HEK293T (cell line): ENCODE results near the gene CADPS.

Experiments
- CTCF ChIA-PET: fragments of 350-600 bp; formaldehyde crosslinking; extraction: SDS; loops from one replicate; lab custom pipeline; 2021; ENCODE audit warnings: antibody characterized with exemption, inconsistent platforms; lab: Yijun Ruan, JAX
- POLR2A ChIA-PET: fragments of 350-600 bp; formaldehyde crosslinking; extraction: SDS; loops from one replicate; lab custom pipeline; 2020; ENCODE audit warnings: antibody characterized with exemption, inconsistent platforms; lab: Yijun Ruan, JAX
- DNase-seq: peaks from one replicate; pipeline ENCODE4 v3.0.0; 2012; ENCODE audit warnings: mixed read lengths; ENCODE audit errors: extremely low spot score
- ARNT ChIP-seq: fragments of 450-650 bp; IDR thresholded peaks from 2 replicates; pipeline ENCODE4 v1.6.1; 2017; ENCODE audit warnings: mild to moderate bottlenecking
- BHLHE40 ChIP-seq: fragments of 450-650 bp; IDR thresholded peaks from 2 replicates; pipeline ENCODE4 v1.6.1; 2016; ENCODE audit warnings: mild to moderate bottlenecking, moderate library complexity, borderline replicate concordance
- CTBP1 ChIP-seq: fragments of 450-650 bp; IDR thresholded peaks from 2 replicates; pipeline ENCODE4 v1.6.1; 2016; ENCODE audit warnings: borderline replicate concordance
- ELF4 ChIP-seq: fragments of 450-650 bp; IDR thresholded peaks from 2 replicates; pipeline ENCODE4 v1.6.1; 2017; ENCODE audit warnings: antibody characterized with exemption
- FOXA1 ChIP-seq: fragments of 450-650 bp; IDR thresholded peaks from 2 replicates; pipeline ENCODE4 v1.6.1; 2016; ENCODE audit warnings: mild to moderate bottlenecking
- FOXK2 ChIP-seq: fragments of 450-650 bp; IDR thresholded peaks from 2 replicates; pipeline ENCODE4 v1.6.1; 2016; ENCODE audit warnings: mild to moderate bottlenecking
- FOXM1 ChIP-seq: fragments of 450-650 bp; IDR thresholded peaks from 2 replicates; pipeline ENCODE4 v1.6.1; 2017; ENCODE audit warnings: mild to moderate bottlenecking, borderline replicate concordance
- HDGF ChIP-seq: fragments of 450-650 bp; IDR thresholded peaks from 2 replicates; pipeline ENCODE4 v1.6.1; 2017; ENCODE audit warnings: antibody characterized with exemption, borderline replicate concordance
- L3MBTL2 ChIP-seq: fragments of 450-650 bp; conservative IDR thresholded peaks from 2 replicates; pipeline ENCODE4 v1.6.1; 2016; ENCODE audit warnings: mild to moderate bottlenecking
- LEF1 ChIP-seq: fragments of 450-650 bp; IDR thresholded peaks from 2 replicates; pipeline ENCODE4 v1.6.1; 2017; ENCODE audit warnings: mild to moderate bottlenecking, borderline replicate concordance
- NFRKB ChIP-seq: fragments of 450-650 bp; IDR thresholded peaks from 2 replicates; pipeline ENCODE4 v1.6.1; 2016; ENCODE audit warnings: mild to moderate bottlenecking, moderate library complexity
- SP1 ChIP-seq: fragments of 450-650 bp; IDR thresholded peaks from 2 replicates; pipeline ENCODE4 v1.6.1; 2017
- SUZ12 ChIP-seq: fragments of 450-650 bp; IDR thresholded peaks from 2 replicates; pipeline ENCODE4 v1.6.1; 2016; ENCODE audit warnings: mild to moderate bottlenecking
- TARDBP ChIP-seq: fragments of 450-650 bp; IDR thresholded peaks from 2 replicates; pipeline ENCODE4 v1.6.1; 2016
- ZNF384 ChIP-seq: fragments of 450-650 bp; IDR thresholded peaks from 2 replicates; pipeline ENCODE4 v1.6.1; 2016
- TF ChIP-seq, protein P1 (sequence below): fragments of 450-650 bp; IDR thresholded peaks from 2 replicates; pipeline ENCODE4 v1.6.1; 2016

Gene CADPS

DNA sequence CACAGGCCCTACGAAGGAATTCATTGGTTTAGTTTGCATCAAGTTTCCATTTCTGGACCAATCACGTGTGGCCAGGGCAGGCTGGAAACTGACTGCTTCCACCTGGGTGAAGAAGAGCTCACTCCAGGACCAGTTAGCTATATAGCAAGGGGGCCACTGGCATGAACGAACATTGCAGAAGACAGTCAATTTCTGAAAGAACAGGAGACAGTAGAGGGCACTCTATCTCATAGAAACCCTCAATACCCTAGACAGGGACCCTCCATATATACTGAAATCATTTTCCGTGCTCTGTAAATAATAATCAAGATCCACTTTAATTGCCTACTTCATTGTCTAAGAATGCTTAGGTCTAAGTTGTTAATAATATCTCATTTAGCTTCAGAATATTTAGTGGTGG lies 215.6 kb downstream of the CADPS start:
- no peak for DNase-seq
- POLR2A ChIA-PET: no interaction called here
- TF ChIP-seq FOXK2: no peak
- TF ChIP-seq NFRKB: no peak
- TF ChIP-seq FOXA1: no peak
- TF ChIP-seq, protein P1, sequence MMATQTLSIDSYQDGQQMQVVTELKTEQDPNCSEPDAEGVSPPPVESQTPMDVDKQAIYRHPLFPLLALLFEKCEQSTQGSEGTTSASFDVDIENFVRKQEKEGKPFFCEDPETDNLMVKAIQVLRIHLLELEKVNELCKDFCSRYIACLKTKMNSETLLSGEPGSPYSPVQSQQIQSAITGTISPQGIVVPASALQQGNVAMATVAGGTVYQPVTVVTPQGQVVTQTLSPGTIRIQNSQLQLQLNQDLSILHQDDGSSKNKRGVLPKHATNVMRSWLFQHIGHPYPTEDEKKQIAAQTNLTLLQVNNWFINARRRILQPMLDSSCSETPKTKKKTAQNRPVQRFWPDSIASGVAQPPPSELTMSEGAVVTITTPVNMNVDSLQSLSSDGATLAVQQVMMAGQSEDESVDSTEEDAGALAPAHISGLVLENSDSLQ: no peak
- TF ChIP-seq ZNF384: no peak
- no peak for TF ChIP-seq FOXM1
- no peak for TF ChIP-seq HDGF
- TF ChIP-seq SUZ12: no peak
- no peak for TF ChIP-seq BHLHE40
- no peak for TF ChIP-seq ARNT
- no peak for TF ChIP-seq TARDBP
- no peak for TF ChIP-seq SP1
- TF ChIP-seq L3MBTL2: no peak
- TF ChIP-seq ELF4: no peak
- CTCF ChIA-PET: interaction anchor here (0.6 to 0.9 kb wide), 4 partner anchors 34 to 143 kb away, joined by 3 to 6 read pairs (median 4); no protein-coding TSS in a partner anchor

DNA sequence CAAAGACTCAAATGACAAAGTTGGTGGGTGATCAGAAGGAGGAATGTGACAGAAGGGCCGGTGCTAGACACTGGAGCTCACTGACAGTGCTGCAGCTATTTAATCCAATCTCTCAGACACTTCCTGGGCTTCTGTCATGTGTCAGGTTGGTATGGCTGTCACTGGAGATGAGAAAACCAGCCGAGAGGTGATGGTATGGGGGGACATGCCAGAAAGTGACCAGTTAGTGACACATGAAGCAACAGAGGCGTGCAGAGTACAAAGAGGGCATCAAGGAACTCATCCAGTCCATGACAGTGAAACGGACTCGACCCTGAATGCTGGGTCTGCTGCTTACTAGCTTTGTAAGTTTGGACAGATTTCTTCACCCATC lies 219.5 kb downstream of the CADPS start:
- DNase-seq: no peak
- no peak for TF ChIP-seq FOXM1
- no peak for TF ChIP-seq L3MBTL2
- no peak for TF ChIP-seq FOXK2
- no peak for TF ChIP-seq TARDBP
- no peak for TF ChIP-seq CTBP1
- no peak for TF ChIP-seq LEF1
- no peak for TF ChIP-seq HDGF
- no peak for TF ChIP-seq BHLHE40
- TF ChIP-seq ARNT: no peak
- no peak for TF ChIP-seq NFRKB
- TF ChIP-seq SP1: no peak
- CTCF ChIA-PET: no interaction called here
- POLR2A ChIA-PET: no interaction called here

GRCh38 chr3:62655056-62655690 lies 220.0 kb downstream of the CADPS start:
- ChIA-PET CTCF (no interaction called here), POLR2A (no interaction called here)
- no peak for DNase-seq
- no peak for TF ChIP-seq ELF4
- no peak for TF ChIP-seq TARDBP
- no peak for TF ChIP-seq NFRKB
- no peak for TF ChIP-seq BHLHE40
- TF ChIP-seq FOXM1: no peak
- no peak for TF ChIP-seq SP1

DNA sequence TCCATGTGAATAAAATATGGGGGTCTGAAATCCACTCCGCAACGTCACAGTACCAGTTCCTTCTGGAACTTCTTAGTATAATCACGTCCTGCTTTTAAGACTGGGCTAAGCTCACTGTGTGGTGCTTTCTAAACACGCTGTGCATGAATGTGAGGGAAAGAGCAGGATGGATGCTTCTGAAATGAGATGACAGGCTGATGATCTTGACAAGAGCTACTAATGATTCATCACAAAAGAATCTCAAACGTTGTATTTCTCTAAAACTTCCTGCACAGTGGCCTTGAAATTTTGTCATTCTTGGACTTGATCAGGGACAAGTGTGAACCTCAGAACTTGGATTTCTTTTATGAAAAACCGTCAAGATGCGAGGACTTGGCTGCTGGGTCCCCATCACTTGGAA lies 221.4 kb downstream of the CADPS start:
- TF ChIP-seq CTBP1 (no peak), FOXM1 (no peak)
- TF ChIP-seq, protein P1: no peak
- DNase-seq: no peak
- ChIA-PET POLR2A (no interaction called here), CTCF (no interaction called here)

DNA sequence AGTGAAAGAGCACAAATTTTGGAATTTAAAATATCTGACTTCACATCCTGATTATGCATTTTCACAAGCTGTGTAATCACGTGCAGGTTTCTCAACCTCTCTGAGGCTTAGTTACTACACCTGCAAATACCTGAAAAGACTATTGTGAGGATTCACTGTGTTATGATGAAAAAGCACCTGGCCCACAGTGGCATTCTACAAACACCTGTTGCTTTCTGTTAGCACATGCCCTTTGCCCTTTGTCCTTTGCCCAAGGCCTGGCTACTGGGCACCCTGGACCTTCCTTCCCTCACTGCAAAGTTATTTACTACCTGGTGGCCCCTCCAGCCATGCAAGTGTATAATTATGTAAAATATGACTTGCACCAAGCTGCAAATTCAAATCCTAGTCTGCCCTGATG lies 227.5 kb downstream of the CADPS start:
- ChIA-PET POLR2A (no interaction called here), CTCF (no interaction called here)
- TF ChIP-seq LEF1: no peak
- TF ChIP-seq FOXA1: no peak
- no peak for TF ChIP-seq ZNF384
- TF ChIP-seq, protein P1: no peak
- TF ChIP-seq BHLHE40: no peak
- DNase-seq: no peak

GRCh38 chr3:62644493-62644892 lies 230.7 kb downstream of the CADPS start:
- CTCF ChIA-PET: no interaction called here

GRCh38 chr3:62638316-62638715 lies 236.9 kb downstream of the CADPS start:
- no peak for DNase-seq
- POLR2A ChIA-PET: no interaction called here
- CTCF ChIA-PET: no interaction called here
- TF ChIP-seq TARDBP (no peak), HDGF (no peak), SUZ12 (no peak), ZNF384 (no peak), NFRKB (no peak), FOXM1 (no peak), LEF1 (no peak), CTBP1 (no peak), ARNT (no peak), ELF4 (no peak), SP1 (no peak), BHLHE40 (no peak), FOXA1 (no peak), L3MBTL2 (no peak), FOXK2 (no peak)
- TF ChIP-seq, protein P1: no peak

More at GRCh38 chr3:62644493-62644892, 230.7 kb downstream of the CADPS start:
- POLR2A ChIA-PET: no interaction called here
- DNase-seq: no peak
- TF ChIP-seq L3MBTL2 (no peak), FOXA1 (no peak), HDGF (no peak), CTBP1 (no peak), TARDBP (no peak), NFRKB (no peak), LEF1 (no peak), SP1 (no peak), ELF4 (no peak), FOXK2 (no peak), FOXM1 (no peak), BHLHE40 (no peak), ZNF384 (no peak)
